ENCODE measurements around the gene ADGRB2.

Gene ADGRB2

GRCh38 chr1:31765516-31765915 lies 1.4 kb upstream of the ADGRB2 start:
- Histone ChIP-seq H3K36me3 (ENCODE audit: control insufficient read depth in 1 of 2, insufficient read depth in 2 of 2, low read length in 2 of 2) (no peaks in the 10 kb centered on the region), H3K9me3 (ENCODE audit: control insufficient read depth in 1 of 2, low read length in 2 of 2) (no peaks in the 10 kb centered on the region), H3K9ac (ENCODE audit: low read depth in 1 of 2, low read length in 2 of 2) (no peak overlapping the region), H3K27me3 (ENCODE audit: control insufficient read depth in 1 of 2, insufficient read depth in 2 of 2, low read length in 2 of 2) (peaks cover 34 to 35% of the 10 kb centered on the region in 2 donors), H3K4me1 (ENCODE audit: control insufficient read depth in 1 of 2, insufficient read depth in 2 of 2, low read length in 2 of 2) (peaks cover 35 to 40% of the 10 kb centered on the region in 2 donors), H3K27ac (ENCODE audit: low read depth, low read length) (no peak overlapping the region), H3K4me3 (ENCODE audit: low read depth in 1 of 2, low read length in 2 of 2) (no peak overlapping the region)

GRCh38 chr1:31765041-31765467 lies 914 bp upstream of the ADGRB2 start:
- Histone ChIP-seq H3K4me3 (ENCODE audit: low read depth in 1 of 2, low read length in 2 of 2) (no peak overlapping the region), H3K9ac (ENCODE audit: low read depth in 1 of 2, low read length in 2 of 2) (no peak overlapping the region), H3K27ac (ENCODE audit: low read depth, low read length) (no peak overlapping the region), H3K9me3 (ENCODE audit: control insufficient read depth in 1 of 2, low read length in 2 of 2) (no peaks in the 10 kb centered on the region), H3K27me3 (ENCODE audit: control insufficient read depth in 1 of 2, insufficient read depth in 2 of 2, low read length in 2 of 2) (peaks cover 32 to 34% of the 10 kb centered on the region in 2 donors), H3K4me1 (ENCODE audit: control insufficient read depth in 1 of 2, insufficient read depth in 2 of 2, low read length in 2 of 2) (peaks cover 37 to 43% of the 10 kb centered on the region in 2 donors), H3K36me3 (ENCODE audit: control insufficient read depth in 1 of 2, insufficient read depth in 2 of 2, low read length in 2 of 2) (no peaks in the 10 kb centered on the region)

- Histone ChIP-seq H3K9ac (ENCODE audit: low read depth in 1 of 2, low read length in 2 of 2) (no peak overlapping the region), H3K27me3 (ENCODE audit: control insufficient read depth in 1 of 2, insufficient read depth in 2 of 2, low read length in 2 of 2) (peaks cover 32% of the 10 kb centered on the region in 2 donors), H3K27ac (ENCODE audit: low read depth, low read length) (no peak overlapping the region), H3K4me1 (ENCODE audit: control insufficient read depth in 1 of 2, insufficient read depth in 2 of 2, low read length in 2 of 2) (peaks cover 38 to 50% of the 10 kb centered on the region in 2 donors), H3K9me3 (ENCODE audit: control insufficient read depth in 1 of 2, low read length in 2 of 2) (no peaks in the 10 kb centered on the region), H3K4me3 (ENCODE audit: low read depth in 1 of 2, low read length in 2 of 2) (peak overlapping the region; percentile 48 to 54), H3K36me3 (ENCODE audit: control insufficient read depth in 1 of 2, insufficient read depth in 2 of 2, low read length in 2 of 2) (no peaks in the 10 kb centered on the region)
Measured at GRCh38 chr1:31763671-31764311, 349 bp downstream of the ADGRB2 start.

GRCh38 chr1:31762726-31763670 lies 1.1 kb downstream of the ADGRB2 start:
- peaks cover 33 to 43% of the 10 kb centered on the region in 2 donors for H3K4me1 ChIP-seq (ENCODE audit: control insufficient read depth in 1 of 2, insufficient read depth in 2 of 2, low read length in 2 of 2)
- H3K9me3 ChIP-seq (ENCODE audit: control insufficient read depth in 1 of 2, low read length in 2 of 2), result no peaks in the 10 kb centered on the region
- peaks cover 32% of the 10 kb centered on the region in 2 donors for H3K27me3 ChIP-seq (ENCODE audit: control insufficient read depth in 1 of 2, insufficient read depth in 2 of 2, low read length in 2 of 2)
- no peak overlapping the region for H3K9ac ChIP-seq (ENCODE audit: low read depth in 1 of 2, low read length in 2 of 2)
- H3K36me3 ChIP-seq (ENCODE audit: control insufficient read depth in 1 of 2, insufficient read depth in 2 of 2, low read length in 2 of 2), result no peaks in the 10 kb centered on the region
- no peak overlapping the region for H3K27ac ChIP-seq (ENCODE audit: low read depth, low read length)
- H3K4me3 ChIP-seq (ENCODE audit: low read depth in 1 of 2, low read length in 2 of 2), result peak overlapping the region; percentile 48 to 54

GRCh38 chr1:31762323-31762722 lies 1.8 kb downstream of the ADGRB2 start:
- H3K4me1 ChIP-seq (ENCODE audit: control insufficient read depth in 1 of 2, insufficient read depth in 2 of 2, low read length in 2 of 2), result peaks cover 33 to 43% of the 10 kb centered on the region in 2 donors

GRCh38 chr1:31761883-31762282 lies 2.3 kb downstream of the ADGRB2 start:
- no peak overlapping the region for H3K9ac ChIP-seq (ENCODE audit: low read depth in 1 of 2, low read length in 2 of 2)

More at GRCh38 chr1:31762323-31762722, 1.8 kb downstream of the ADGRB2 start:
- Histone ChIP-seq H3K27me3 (ENCODE audit: control insufficient read depth in 1 of 2, insufficient read depth in 2 of 2, low read length in 2 of 2) (peaks cover 32% of the 10 kb centered on the region in 2 donors), H3K9ac (ENCODE audit: low read depth in 1 of 2, low read length in 2 of 2) (no peak overlapping the region), H3K9me3 (ENCODE audit: control insufficient read depth in 1 of 2, low read length in 2 of 2) (no peaks in the 10 kb centered on the region), H3K27ac (ENCODE audit: low read depth, low read length) (no peak overlapping the region), H3K4me3 (ENCODE audit: low read depth in 1 of 2, low read length in 2 of 2) (peak overlapping the region in 1 of 2 donors; percentile 54), H3K36me3 (ENCODE audit: control insufficient read depth in 1 of 2, insufficient read depth in 2 of 2, low read length in 2 of 2) (no peaks in the 10 kb centered on the region)

GRCh38 chr1:31760471-31761470 lies 3.4 kb downstream of the ADGRB2 start:
- H3K27ac ChIP-seq (ENCODE audit: low read depth, low read length), result no peak overlapping the region
- peaks cover 32% of the 10 kb centered on the region in 2 donors for H3K27me3 ChIP-seq (ENCODE audit: control insufficient read depth in 1 of 2, insufficient read depth in 2 of 2, low read length in 2 of 2)
- peaks cover 33 to 41% of the 10 kb centered on the region in 2 donors for H3K4me1 ChIP-seq (ENCODE audit: control insufficient read depth in 1 of 2, insufficient read depth in 2 of 2, low read length in 2 of 2)
- H3K9ac ChIP-seq (ENCODE audit: low read depth in 1 of 2, low read length in 2 of 2), result peak overlapping the region in 1 of 2 donors; percentile 54
- H3K4me3 ChIP-seq (ENCODE audit: low read depth in 1 of 2, low read length in 2 of 2), result peak overlapping the region; percentile 50 to 69
- no peaks in the 10 kb centered on the region for H3K36me3 ChIP-seq (ENCODE audit: control insufficient read depth in 1 of 2, insufficient read depth in 2 of 2, low read length in 2 of 2)
- H3K9me3 ChIP-seq (ENCODE audit: control insufficient read depth in 1 of 2, low read length in 2 of 2), result no peaks in the 10 kb centered on the region

More at GRCh38 chr1:31761883-31762282, 2.3 kb downstream of the ADGRB2 start:
- no peaks in the 10 kb centered on the region for H3K9me3 ChIP-seq (ENCODE audit: control insufficient read depth in 1 of 2, low read length in 2 of 2)
- H3K27ac ChIP-seq (ENCODE audit: low read depth, low read length), result no peak overlapping the region
- peaks cover 32% of the 10 kb centered on the region in 2 donors for H3K27me3 ChIP-seq (ENCODE audit: control insufficient read depth in 1 of 2, insufficient read depth in 2 of 2, low read length in 2 of 2)
- H3K4me1 ChIP-seq (ENCODE audit: control insufficient read depth in 1 of 2, insufficient read depth in 2 of 2, low read length in 2 of 2), result peaks cover 33 to 43% of the 10 kb centered on the region in 2 donors
- H3K4me3 ChIP-seq (ENCODE audit: low read depth in 1 of 2, low read length in 2 of 2), result no peak overlapping the region
- no peaks in the 10 kb centered on the region for H3K36me3 ChIP-seq (ENCODE audit: control insufficient read depth in 1 of 2, insufficient read depth in 2 of 2, low read length in 2 of 2)

GRCh38 chr1:31759298-31760023 lies 4.7 kb downstream of the ADGRB2 start:
- no peaks in the 10 kb centered on the region for H3K36me3 ChIP-seq (ENCODE audit: control insufficient read depth in 1 of 2, insufficient read depth in 2 of 2, low read length in 2 of 2)
- H3K4me1 ChIP-seq (ENCODE audit: control insufficient read depth in 1 of 2, insufficient read depth in 2 of 2, low read length in 2 of 2), result peaks cover 34 to 35% of the 10 kb centered on the region in 2 donors
- no peak overlapping the region for H3K27ac ChIP-seq (ENCODE audit: low read depth, low read length)
- H3K9me3 ChIP-seq (ENCODE audit: control insufficient read depth in 1 of 2, low read length in 2 of 2), result no peaks in the 10 kb centered on the region
- H3K4me3 ChIP-seq (ENCODE audit: low read depth in 1 of 2, low read length in 2 of 2), result no peak overlapping the region
- peak overlapping the region in 1 of 2 donors; percentile 19 for H3K9ac ChIP-seq (ENCODE audit: low read depth in 1 of 2, low read length in 2 of 2)
- peaks cover 24 to 27% of the 10 kb centered on the region in 2 donors for H3K27me3 ChIP-seq (ENCODE audit: control insufficient read depth in 1 of 2, insufficient read depth in 2 of 2, low read length in 2 of 2)

- no peak overlapping the region for H3K4me3 ChIP-seq (ENCODE audit: low read depth in 1 of 2, low read length in 2 of 2)
- H3K36me3 ChIP-seq (ENCODE audit: control insufficient read depth in 1 of 2, insufficient read depth in 2 of 2, low read length in 2 of 2), result no peaks in the 10 kb centered on the region
- no peaks in the 10 kb centered on the region for H3K9me3 ChIP-seq (ENCODE audit: control insufficient read depth in 1 of 2, low read length in 2 of 2)
- H3K27me3 ChIP-seq (ENCODE audit: control insufficient read depth in 1 of 2, insufficient read depth in 2 of 2, low read length in 2 of 2), result peaks cover 23 to 26% of the 10 kb centered on the region in 2 donors
- H3K4me1 ChIP-seq (ENCODE audit: control insufficient read depth in 1 of 2, insufficient read depth in 2 of 2, low read length in 2 of 2), result peaks cover 40% of the 10 kb centered on the region in 2 donors
- H3K27ac ChIP-seq (ENCODE audit: low read depth, low read length), result no peak overlapping the region
- H3K9ac ChIP-seq (ENCODE audit: low read depth in 1 of 2, low read length in 2 of 2), result peak overlapping the region in 1 of 2 donors; percentile 19
Measured at GRCh38 chr1:31758823-31759222, 5.3 kb downstream of the ADGRB2 start.

Data from duodenal mucosa (tissue), 2 donors.